H9 (cell line): ENCODE measurements around the gene FNIP2. TPM values are rescaled to one million over a fixed set of nuclear protein-coding genes. Genes with fewer than 3 reads are reported as not detected.

ENCODE experiments used
- DNase-seq: peaks from one replicate; pipeline ENCODE4 v3.0.0-alpha.2; 2017
- H2AFZ ChIP-seq: one replicate; pipeline ENCODE4 v1.6.1; 2013; ENCODE audit warnings: mild to moderate bottlenecking, low read length, control low read depth, moderate library complexity
- H2AK5ac ChIP-seq: 2 replicates; pipeline ENCODE4 v1.6.1; 2013; ENCODE audit warnings: low read length, control low read depth, mixed read lengths; ENCODE audit not compliant: insufficient read length
- H2BK120ac ChIP-seq: one replicate; pipeline ENCODE4 v1.6.1; 2013; ENCODE audit warnings: low read depth, mild to moderate bottlenecking, low read length, control low read depth, inconsistent platforms; ENCODE audit not compliant: poor library complexity, severe bottlenecking
- H2BK12ac ChIP-seq: 2 replicates; pipeline ENCODE4 v1.6.1; 2013; ENCODE audit warnings: low read length, control low read depth, mixed read lengths, low read depth; ENCODE audit not compliant: insufficient read length
- H2BK15ac ChIP-seq: 2 replicates; pipeline ENCODE4 v1.6.1; 2013; ENCODE audit warnings: low read depth, low read length, control low read depth
- H2BK20ac ChIP-seq: one replicate; pipeline ENCODE4 v1.6.1; 2013; ENCODE audit warnings: low read depth, mild to moderate bottlenecking, low read length, control low read depth, inconsistent platforms; ENCODE audit not compliant: poor library complexity, severe bottlenecking
- H2BK5ac ChIP-seq: 2 replicates; pipeline ENCODE4 v1.6.1; 2013; ENCODE audit warnings: low read length, control low read depth, mixed read lengths; ENCODE audit not compliant: insufficient read length
- H3K14ac ChIP-seq: 2 replicates; pipeline ENCODE4 v1.6.1; 2013; ENCODE audit warnings: low read length, control low read depth; ENCODE audit not compliant: insufficient read depth
- H3K18ac ChIP-seq: 2 replicates; pipeline ENCODE4 v1.6.1; 2013; ENCODE audit warnings: low read depth, mild to moderate bottlenecking, mixed read lengths, low read length, control low read depth; ENCODE audit not compliant: insufficient read length
- H3K23ac ChIP-seq: 2 replicates; pipeline ENCODE4 v1.6.1; 2013; ENCODE audit warnings: low read length, control low read depth, mixed read lengths, low read depth; ENCODE audit not compliant: insufficient read length
- H3K23me2 ChIP-seq: 2 replicates; pipeline ENCODE4 v1.6.1; 2013; ENCODE audit warnings: low read depth, mild to moderate bottlenecking, mixed read lengths, low read length, control low read depth; ENCODE audit not compliant: insufficient read length, poor library complexity, severe bottlenecking
- H3K27ac ChIP-seq: 2 replicates; pipeline ENCODE4 v1.5.1; 2013; ENCODE audit warnings: low read length, control low read depth, mixed read lengths, low read depth; ENCODE audit not compliant: insufficient read length
- H3K27me3 ChIP-seq: 2 replicates; pipeline ENCODE4 v1.6.1; 2013; ENCODE audit warnings: low read length, control low read depth, inconsistent platforms; ENCODE audit not compliant: insufficient read depth
- H3K4ac ChIP-seq: 2 replicates; pipeline ENCODE4 v1.6.1; 2013; ENCODE audit warnings: low read depth, mild to moderate bottlenecking, control low read depth, inconsistent platforms, low read length, moderate library complexity
- H3K4me1 ChIP-seq: 2 replicates; pipeline ENCODE4 v1.6.1; 2013; ENCODE audit warnings: low read length, control low read depth, inconsistent platforms; ENCODE audit not compliant: insufficient read depth
- H3K4me2 ChIP-seq: 2 replicates; pipeline ENCODE4 v1.6.1; 2013; ENCODE audit warnings: low read length, control low read depth, mixed read lengths; ENCODE audit not compliant: insufficient read length, insufficient read depth
- H3K56ac ChIP-seq: 2 replicates; pipeline ENCODE4 v1.6.1; 2013; ENCODE audit warnings: low read depth, mild to moderate bottlenecking, mixed read lengths, low read length, control low read depth; ENCODE audit not compliant: insufficient read length
- H3K79me1 ChIP-seq: 2 replicates; pipeline ENCODE4 v1.6.1; 2013; ENCODE audit warnings: low read depth, mild to moderate bottlenecking, moderate library complexity, low read length, control low read depth, inconsistent platforms; ENCODE audit not compliant: insufficient read depth, poor library complexity, severe bottlenecking
- H3K79me2 ChIP-seq: 2 replicates; pipeline ENCODE4 v1.6.1; 2013; ENCODE audit warnings: low read length, control low read depth, inconsistent platforms; ENCODE audit not compliant: insufficient read depth
- H3K9ac ChIP-seq: 2 replicates; pipeline ENCODE4 v1.6.1; 2013; ENCODE audit warnings: low read length, control low read depth, mixed read lengths; ENCODE audit not compliant: insufficient read length; ENCODE audit errors: extremely low read depth
- H3K9me3 ChIP-seq: one replicate; pipeline ENCODE4 v1.6.1; 2013; ENCODE audit warnings: low read depth, low read length, inconsistent platforms; ENCODE audit not compliant: control insufficient read depth
- H3T11ph ChIP-seq: one replicate; pipeline ENCODE4 v1.6.1; 2013; ENCODE audit warnings: mild to moderate bottlenecking, low read length, control low read depth, inconsistent platforms
- H4K20me1 ChIP-seq: one replicate; pipeline ENCODE4 v1.6.1; 2013; ENCODE audit not compliant: control insufficient read depth, insufficient read length, insufficient read depth
- H4K5ac ChIP-seq: 2 replicates; pipeline ENCODE4 v1.6.1; 2013; ENCODE audit warnings: low read depth, mild to moderate bottlenecking, mixed read lengths, low read length, control low read depth; ENCODE audit not compliant: insufficient read length
- H4K8ac ChIP-seq: replicated peaks from 2 replicates; pipeline ENCODE4 v1.6.1; 2013; ENCODE audit warnings: low read length, control low read depth, mixed read lengths, low read depth; ENCODE audit not compliant: insufficient read length
- H4K91ac ChIP-seq: 2 replicates; pipeline ENCODE4 v1.6.1; 2013; ENCODE audit warnings: low read depth, mild to moderate bottlenecking, moderate library complexity, mixed read lengths, low read length, control low read depth; ENCODE audit not compliant: insufficient read length
- H3K27ac Mint-ChIP-seq, 3 experiments: 2 replicates in 2 of 3; 3 replicates in 1 of 3; pipeline ENCODE4 v1.8.0; 2020 to 2021; ENCODE audit warnings: mixed read lengths in 3 of 3, mild to moderate bottlenecking in 1 of 3, moderate library complexity in 1 of 3
- H3K27me3 Mint-ChIP-seq: 2 replicates; pipeline ENCODE4 v1.8.0; 2021; ENCODE audit warnings: low read depth, mild to moderate bottlenecking, moderate library complexity, mixed read lengths
- H3K36me3 Mint-ChIP-seq, 3 experiments: 2 replicates in 2 of 3; 3 replicates in 1 of 3; pipeline ENCODE4 v1.8.0; 2020 to 2021; ENCODE audit warnings: low read depth in 3 of 3, mixed read lengths in 3 of 3; ENCODE audit not compliant: insufficient read depth in 1 of 3
- H3K4me1 Mint-ChIP-seq, 2 experiments: 2 replicates each; pipeline ENCODE4 v1.8.0; 2020; ENCODE audit warnings: mixed read lengths in 2 of 2
- H3K4me3 Mint-ChIP-seq, 2 experiments: 2 replicates in 1 of 2; 3 replicates in 1 of 2; pipeline ENCODE4 v1.8.0; 2020 to 2021; ENCODE audit warnings: mild to moderate bottlenecking in 2 of 2, mixed read lengths in 2 of 2, moderate library complexity in 1 of 2
- H3K9me3 Mint-ChIP-seq, 2 experiments: 2 replicates in 1 of 2; 3 replicates in 1 of 2; pipeline ENCODE4 v1.8.0; 2020; ENCODE audit warnings: mild to moderate bottlenecking in 2 of 2, mixed read lengths in 2 of 2, moderate library complexity in 1 of 2
- WGBS: extraction: QIAGEN DNeasy Blood & Tissue Kit; methylation state at CpG from one replicate; pipeline ENCODE4 v1.1.7; 2013; ENCODE audit warnings: missing lambda C conversion rate, low lambda C conversion rate, mixed read lengths; ENCODE audit not compliant: insufficient read length; ENCODE audit errors: extremely low coverage; 5-methylcytosine and 5-hydroxymethylcytosine counted together
- total RNA-seq: library from RNA; stranded (reverse); gene quantifications from 2 replicates; pipeline ENCODE4 v1.2.1, GENCODE V29; 2021
- TF ChIP-seq, protein P1 (sequence below): fragments of 200-600 bp; sonication (generic); conservative IDR thresholded peaks from 3 replicates; pipeline ENCODE4 v1.8.0; 2021; ENCODE audit warnings: antibody characterized with exemption, mild to moderate bottlenecking

FNIP2 gene
- total RNA-seq, 1 experiment from 2014 or later = 9.6 TPM

DNA sequence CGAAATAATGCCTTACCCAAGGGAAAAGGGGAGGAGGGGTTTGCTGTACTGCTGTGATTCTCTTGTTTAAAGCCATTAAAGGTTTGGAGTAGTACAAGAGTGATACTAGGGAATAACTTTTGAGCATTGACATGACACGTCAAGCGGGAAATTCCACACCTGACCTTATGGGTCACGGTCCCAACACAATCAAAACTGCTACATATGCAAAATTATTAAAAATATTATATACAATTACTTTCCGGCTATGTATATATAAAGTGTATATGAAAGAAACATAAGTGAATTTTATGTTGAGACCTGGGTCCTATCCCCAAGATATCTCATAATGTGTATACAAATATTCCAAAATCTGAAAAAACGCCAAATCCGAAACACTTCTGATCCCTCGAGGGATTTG, 21.0 kb downstream of the FNIP2 start:
- TF ChIP-seq, protein P1, sequence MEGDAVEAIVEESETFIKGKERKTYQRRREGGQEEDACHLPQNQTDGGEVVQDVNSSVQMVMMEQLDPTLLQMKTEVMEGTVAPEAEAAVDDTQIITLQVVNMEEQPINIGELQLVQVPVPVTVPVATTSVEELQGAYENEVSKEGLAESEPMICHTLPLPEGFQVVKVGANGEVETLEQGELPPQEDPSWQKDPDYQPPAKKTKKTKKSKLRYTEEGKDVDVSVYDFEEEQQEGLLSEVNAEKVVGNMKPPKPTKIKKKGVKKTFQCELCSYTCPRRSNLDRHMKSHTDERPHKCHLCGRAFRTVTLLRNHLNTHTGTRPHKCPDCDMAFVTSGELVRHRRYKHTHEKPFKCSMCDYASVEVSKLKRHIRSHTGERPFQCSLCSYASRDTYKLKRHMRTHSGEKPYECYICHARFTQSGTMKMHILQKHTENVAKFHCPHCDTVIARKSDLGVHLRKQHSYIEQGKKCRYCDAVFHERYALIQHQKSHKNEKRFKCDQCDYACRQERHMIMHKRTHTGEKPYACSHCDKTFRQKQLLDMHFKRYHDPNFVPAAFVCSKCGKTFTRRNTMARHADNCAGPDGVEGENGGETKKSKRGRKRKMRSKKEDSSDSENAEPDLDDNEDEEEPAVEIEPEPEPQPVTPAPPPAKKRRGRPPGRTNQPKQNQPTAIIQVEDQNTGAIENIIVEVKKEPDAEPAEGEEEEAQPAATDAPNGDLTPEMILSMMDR = no peak
- Histone ChIP-seq H3K79me1 (no peaks in the 10 kb centered on the region), H4K8ac (no peak overlapping the region), H3K27me3 (no peaks in the 10 kb centered on the region), H3K18ac (no peak overlapping the region), H2BK12ac (no peak overlapping the region), H3K79me2 (no peaks in the 10 kb centered on the region), H3K9ac (no peak overlapping the region), H4K91ac (no peak overlapping the region), H2BK15ac (no peak overlapping the region), H4K5ac (no peak overlapping the region), H3K27ac (no peak overlapping the region), H3K23ac (no peak overlapping the region), H3K4me1 (no peaks in the 10 kb centered on the region; the same call in 1 of the 2 replicates), H3K4me2 (no peak overlapping the region), H3K9me3 (no peaks in the 10 kb centered on the region), H3K23me2 (no peaks in the 10 kb centered on the region), H3K4ac (no peak overlapping the region), H2BK120ac (no peak overlapping the region), H2BK20ac (no peak overlapping the region), H2BK5ac (no peak overlapping the region), H2AK5ac (no peak overlapping the region), H3K56ac (no peak overlapping the region), H3K14ac (no peak overlapping the region), H2AFZ (no peak overlapping the region), H4K20me1 (no peaks in the 10 kb centered on the region), H3T11ph (no peak overlapping the region)
- H3K36me3 Mint-ChIP-seq = no peaks in the 10 kb centered on the region
- peaks cover 12 to 28% of the 10 kb centered on the region in 2 experiments for H3K4me1 Mint-ChIP-seq
- no CpG with 5 or more reads among the region's 8 CpGs for WGBS
- H3K27me3 Mint-ChIP-seq = no peaks in the 10 kb centered on the region
- H3K27ac Mint-ChIP-seq = no peak overlapping the region
- no peak overlapping the region for H3K4me3 Mint-ChIP-seq
- no peak for DNase-seq
- H3K9me3 Mint-ChIP-seq = no peaks in the 10 kb centered on the region
